T-helper 2 cell treated with Interferon-gamma antibody and Interleukin-4, amounts not matched to agents 100 ng/mL and 5 ng/mL, for 36 hours (primary cell): ENCODE measurements around the gene LHB. TPM values are rescaled to one million over a fixed set of nuclear protein-coding genes. Genes with fewer than 3 reads are reported as not detected.
"Not testable (repeated sequence)": the region's sequence is repeated elsewhere in the genome, so short reads cannot be mapped to it uniquely, and the experiment has no call there.

ENCODE experiments used
- intact Hi-C: fragments of 100-400 bp; cut with micrococcal nuclease; formaldehyde crosslinking; loops from one replicate; pipeline ENCODE4 v1.15.1; 2023
- total RNA-seq: library from RNA; stranded (reverse); gene quantifications from 2 replicates; pipeline ENCODE4 v1.2.3, GENCODE V29; 2022

Gene LHB
- not detected in 2 replicates for total RNA-seq

GRCh38 chr19:49017041-49017665, at the start of gene LHB:
LHB (minus strand) TSS chr19:49017091; CDS start chr19:49017081, 10 bp downstream.
- intact Hi-C loops = no loop called here

- intact Hi-C loops = no loop called here
These were observed 49.1 kb upstream of the LHB start for GRCh38 chr19:49065905-49066512.

DNA sequence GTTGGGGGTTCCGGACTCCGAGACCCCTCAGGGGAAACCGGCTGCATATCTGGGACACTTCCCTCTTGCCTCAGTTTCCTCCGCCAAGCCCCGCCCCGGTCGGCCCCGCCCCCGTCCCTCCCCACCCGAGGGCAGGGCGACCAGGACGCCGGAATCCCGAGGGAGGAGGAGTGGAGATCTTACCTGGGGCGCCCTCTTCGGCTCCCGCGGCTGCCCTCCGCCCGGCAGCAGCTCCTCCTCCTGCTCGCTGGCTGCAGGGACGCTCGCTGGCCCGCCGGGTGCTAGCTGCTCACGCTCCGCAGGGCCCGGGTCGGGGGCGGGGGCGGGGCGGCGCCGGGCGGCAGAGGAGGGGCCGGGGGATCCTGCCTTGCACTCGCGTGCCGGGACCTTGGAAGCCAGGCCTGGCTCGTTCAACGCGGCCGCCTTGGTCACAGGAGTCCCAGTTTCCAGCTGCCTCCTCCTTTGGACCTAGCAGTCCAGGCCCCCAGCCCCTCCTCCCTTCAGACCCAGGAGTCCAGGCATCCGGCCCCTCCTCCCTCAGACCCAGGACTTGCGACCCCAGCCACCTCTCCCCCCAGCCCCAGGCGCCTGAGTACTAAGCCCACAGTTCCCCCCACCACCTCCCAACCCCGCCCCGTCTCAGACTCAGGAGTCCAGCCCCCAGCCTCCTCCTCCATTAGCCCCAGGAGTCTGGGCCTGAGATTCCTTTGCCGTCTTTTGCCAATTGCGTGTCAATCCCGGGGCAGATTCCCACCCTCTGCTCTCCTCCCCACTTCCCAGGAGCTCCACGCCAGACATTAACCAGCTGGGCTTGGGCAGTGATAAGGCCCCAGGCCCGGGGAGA, 48.1 kb upstream of the LHB start, which contains the start of gene NTF4:
NTF4 (minus strand) TSS at position 51 of the 844 bp plus-strand sequence. CDS start 2,821 bp downstream, outside the sequence.
- intact Hi-C loops = no loop called here

GRCh38 chr19:49064029-49064629, 47.2 kb upstream of the LHB start:
- intact Hi-C loops = no loop called here

GRCh38 chr19:49061445-49061844, 44.6 kb upstream of the LHB start:
- intact Hi-C loops = no loop called here

GRCh38 chr19:49061000-49061399, 44.1 kb upstream of the LHB start:
- intact Hi-C loops = no loop called here

- intact Hi-C loops = no loop called here
These were observed 42.2 kb upstream of the LHB start for GRCh38 chr19:49059053-49059452.

DNA sequence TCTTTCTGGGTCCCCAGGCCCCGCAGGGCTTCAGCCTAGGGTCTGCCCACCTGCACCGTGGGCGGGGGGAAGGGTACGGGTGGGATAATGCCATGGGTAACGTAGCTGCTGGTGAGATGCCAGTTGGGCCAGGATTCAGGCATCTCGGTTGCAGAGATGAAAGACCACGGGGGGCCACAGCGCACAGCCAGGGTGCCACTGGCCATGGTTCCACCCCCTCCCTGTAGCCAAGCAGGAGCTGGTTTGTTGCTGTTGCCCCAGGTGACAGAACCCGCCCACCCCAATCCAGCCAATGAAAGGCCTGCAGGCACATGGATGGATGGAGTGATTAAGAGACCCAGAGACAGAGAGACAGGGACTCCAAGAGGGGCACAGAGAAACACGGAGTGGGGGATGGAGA, 41.7 kb upstream of the LHB start:
- intact Hi-C loops = no loop called here

- intact Hi-C loops = no loop called here
These were observed 40.8 kb upstream of the LHB start, which contains the start of gene CGB7 for GRCh38 chr19:49057636-49058234. CGB7 (minus strand) TSS chr19:49057749; CDS start chr19:49055375, 2,374 bp downstream.

GRCh38 chr19:49056902-49057596, 40.2 kb upstream of the LHB start:
- intact Hi-C loops = not testable (repeated sequence)

DNA sequence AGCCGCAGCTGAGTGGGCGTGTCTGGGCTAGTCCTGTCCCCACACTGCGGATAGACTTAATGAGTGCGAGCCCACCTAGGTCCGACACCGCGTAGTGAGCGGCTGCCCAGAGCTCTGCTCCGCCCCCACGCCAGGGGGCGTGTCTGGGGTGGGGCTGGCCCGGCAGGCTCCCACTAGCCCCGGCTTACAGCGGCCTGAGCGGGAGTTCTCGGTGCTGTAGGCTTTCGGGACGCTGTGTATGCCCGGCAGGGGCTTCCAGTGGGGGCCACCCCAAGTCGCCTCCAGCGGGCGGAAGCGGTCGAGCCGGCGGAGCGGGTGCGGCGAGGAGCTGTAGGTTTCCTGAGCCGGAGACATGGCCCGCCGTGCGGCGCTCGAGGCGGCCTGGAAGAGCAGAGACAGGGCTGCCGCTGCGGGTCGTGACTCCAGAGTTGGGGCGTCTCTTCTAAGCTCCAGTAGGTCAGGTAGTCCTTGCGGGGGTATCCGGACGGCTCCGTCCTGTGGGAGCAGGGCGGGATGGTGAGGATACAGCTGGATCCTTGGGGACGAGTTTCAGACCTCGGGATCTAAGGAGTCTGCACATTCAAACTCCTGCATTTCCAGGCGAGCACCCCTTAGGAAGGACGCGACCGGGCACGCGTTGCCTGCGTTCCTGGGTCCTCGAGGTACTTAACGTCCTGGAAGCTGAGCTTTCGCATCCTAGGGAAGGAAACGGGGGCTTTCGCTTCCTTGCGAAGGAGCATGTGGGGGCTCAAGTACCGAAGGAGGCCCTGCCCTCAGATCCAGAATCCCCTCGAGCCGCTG, 39.4 kb upstream of the LHB start:
- intact Hi-C loops = no loop called here

DNA sequence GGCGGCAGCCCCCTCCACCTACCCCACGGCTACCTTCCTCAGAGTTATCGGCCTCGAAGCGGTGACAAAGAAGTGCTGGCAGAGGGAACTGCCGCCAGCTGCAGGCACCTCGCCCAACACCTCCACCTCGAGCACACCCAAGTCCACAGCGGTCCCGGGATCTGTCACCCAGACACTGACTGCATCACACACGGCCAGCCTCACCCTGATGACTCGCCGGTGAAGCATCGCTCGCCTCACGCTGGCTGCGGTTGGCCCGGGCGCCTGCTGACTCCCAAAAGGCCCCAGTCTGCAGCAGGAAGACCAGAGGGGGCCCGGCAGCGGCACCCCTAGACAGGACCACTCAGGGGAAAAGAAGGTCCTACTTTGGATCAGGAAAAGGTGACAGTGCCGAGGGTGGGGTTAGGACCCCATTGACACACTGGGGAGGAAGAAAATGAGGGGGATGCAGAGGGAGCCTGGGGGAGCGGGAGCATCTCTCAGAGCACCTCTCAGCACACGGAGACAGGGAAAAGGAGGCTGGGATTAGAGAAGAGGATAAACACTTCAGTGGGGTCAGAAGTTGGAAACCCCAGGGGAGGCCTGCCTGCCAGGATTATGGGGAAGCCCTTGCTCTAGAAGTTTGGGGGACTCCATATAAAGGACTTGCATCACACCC, 33.6 kb upstream of the LHB start:
- intact Hi-C loops = not testable (repeated sequence)

GRCh38 chr19:49049834-49050233, 32.9 kb upstream of the LHB start:
- intact Hi-C loops = not testable (repeated sequence)

GRCh38 chr19:49049011-49049410, 32.1 kb upstream of the LHB start, which contains the start of gene CGB8:
CGB8 (minus strand) TSS chr19:49049111; CDS start chr19:49048739, 372 bp downstream.
- intact Hi-C loops = not testable (repeated sequence)

GRCh38 chr19:49043548-49043947, 26.7 kb upstream of the LHB start, which contains the start of gene CGB5:
CGB5 (plus strand) TSS chr19:49043848; CDS start chr19:49044210, 362 bp downstream.
- intact Hi-C loops = not testable (repeated sequence)

DNA sequence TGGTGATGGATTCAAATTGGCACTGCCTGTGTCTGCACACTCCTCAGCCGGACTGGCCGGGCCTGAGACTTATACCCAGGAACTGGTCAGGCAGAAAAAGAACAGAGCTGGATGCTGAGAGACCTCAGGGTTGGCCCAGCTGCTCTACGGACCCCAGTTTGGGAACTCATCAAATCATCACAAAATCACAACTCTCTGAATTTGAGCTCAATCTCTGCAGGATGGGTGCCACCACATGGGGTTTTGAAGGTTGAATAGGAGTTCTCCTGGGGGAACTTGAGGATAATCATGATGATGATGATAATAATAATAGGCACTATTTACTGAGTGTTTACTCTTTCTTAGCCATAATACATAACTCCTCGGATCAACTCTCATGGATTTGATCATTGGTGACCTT, 25.8 kb upstream of the LHB start:
- intact Hi-C loops = not testable (repeated sequence)

DNA sequence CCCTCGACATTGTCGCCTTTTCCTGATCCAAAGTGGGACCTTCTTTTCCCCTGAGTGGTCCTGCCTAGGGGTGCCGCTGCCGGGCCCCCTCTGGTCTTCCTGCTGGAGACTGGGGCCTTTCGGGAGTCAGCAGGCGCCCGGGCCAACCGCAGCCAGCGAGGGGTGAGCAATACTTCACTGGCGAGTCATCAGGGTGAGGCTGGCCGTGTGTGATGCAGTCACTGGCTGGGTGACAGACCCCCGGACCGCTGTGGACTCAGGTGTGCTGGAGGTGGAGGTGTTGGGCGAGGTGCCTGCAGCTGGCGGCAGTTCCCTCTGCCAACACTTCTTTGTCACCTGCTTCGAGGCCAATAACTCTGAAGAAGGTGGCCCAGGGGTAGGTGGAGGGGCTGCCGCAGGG, 25.3 kb upstream of the LHB start:
- intact Hi-C loops = no loop called here

DNA sequence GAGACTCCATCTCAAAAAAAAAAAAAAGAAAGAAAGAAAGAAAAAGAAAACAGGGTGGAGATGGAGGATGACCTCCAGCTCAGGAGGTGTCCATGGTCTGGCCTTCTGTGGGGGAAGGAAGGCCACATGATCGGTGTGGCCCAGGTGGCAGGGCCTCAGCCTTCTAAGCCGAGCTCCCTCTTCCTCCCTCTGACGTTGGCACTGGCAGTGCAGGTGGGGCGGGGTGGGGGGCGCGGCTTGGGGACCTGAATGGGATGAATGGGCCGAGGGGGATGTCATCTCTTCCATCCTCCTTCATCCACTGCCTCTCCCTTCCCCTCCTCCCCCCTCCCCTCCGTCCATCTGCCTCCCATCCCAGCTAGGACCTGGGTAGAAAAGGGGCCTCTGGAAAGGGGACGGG, 22.8 kb upstream of the LHB start:
- intact Hi-C loops = not testable (repeated sequence)
